Omental fat pad (tissue), 4 donors: ENCODE results near the gene SLA2. TPM values are rescaled to one million over a fixed set of nuclear protein-coding genes. Genes with fewer than 3 reads are reported as not detected.
"Not testable (repeated sequence)": the region's sequence is repeated elsewhere in the genome, so short reads cannot be mapped to it uniquely, and the experiment has no call there.

Experiments
- ATAC-seq: fragments of 150-250 bp; one replicate; pipeline ENCODE4 v1.9.1; 2016; ENCODE audit warnings: mild to moderate bottlenecking, moderate library complexity; ENCODE audit not compliant: low FRiP score
- DNase-seq: peaks from one replicate; pipeline ENCODE4 v3.0.0-alpha.2; 2019; ENCODE audit warnings: low spot score
- CTCF ChIP-seq, 3 donors: fragments of 450-650 bp; IDR thresholded peaks; one replicate each; pipeline ENCODE4 v1.5.1; 2016 to 2017; ENCODE audit warnings: antibody characterized with exemption in 3 of 3, mild to moderate bottlenecking in 3 of 3, moderate library complexity in 2 of 3
- total RNA-seq, 4 donors: library from RNA; depleted of rRNA; stranded (reverse); fragments of >200 nt; gene quantifications; one replicate each; pipeline ENCODE4 v1.1.0, GENCODE V29; 2016

SLA2 gene
- total RNA-seq, 4 donors from 2014 or later = 1.1 to 3.2 (median 1.6) TPM

- no peak for TF ChIP-seq CTCF (IDR thresholded peaks at IDR 0.05)
- DNase-seq = no peak
- no peak for ATAC-seq
Measured at GRCh38 chr20:36646678-36647077, 682 bp upstream of the SLA2 start.

GRCh38 chr20:36645353-36645752 is 643 bp downstream of the SLA2 start:
- TF ChIP-seq CTCF (IDR thresholded peaks at IDR 0.05) = no peak
- DNase-seq = no peak
- no peak for ATAC-seq

- TF ChIP-seq CTCF (IDR thresholded peaks at IDR 0.05) = no peak
- DNase-seq (no peak), ATAC-seq (no peak)
Measured at GRCh38 chr20:36644706-36645095, 1.3 kb downstream of the SLA2 start.

GRCh38 chr20:36644032-36644705 is 1.8 kb downstream of the SLA2 start:
- ATAC-seq (no peak), DNase-seq (no peak)
- TF ChIP-seq CTCF (IDR thresholded peaks at IDR 0.05) = no peak

- no peak for ATAC-seq
- no peak for TF ChIP-seq CTCF (IDR thresholded peaks at IDR 0.05)
- no peak for DNase-seq
Measured at GRCh38 chr20:36642136-36642535, 3.9 kb downstream of the SLA2 start.

- DNase-seq (no peak), ATAC-seq (no peak)
- no peak for TF ChIP-seq CTCF (IDR thresholded peaks at IDR 0.05)
Measured at GRCh38 chr20:36641506-36641843, 4.5 kb downstream of the SLA2 start.

GRCh38 chr20:36638876-36639400 is 7.1 kb downstream of the SLA2 start:
- DNase-seq, ATAC-seq: not testable (repeated sequence)
